Germinal center (tissue), 1 donor: Measurements from ENCODE around the gene DDIT3.

Experiments
- DNase-seq: peaks from one replicate; pipeline ENCODE4 v3.0.0; 2012; ENCODE audit warnings: mixed read lengths, low spot score

The DDIT3 gene

GRCh38 chr12:57485695-57486094, 34.6 kb downstream of the DDIT3 start:
- no peak for DNase-seq

GRCh38 chr12:57483466-57483865, 36.8 kb downstream of the DDIT3 start:
- DNase-seq: no peak

GRCh38 chr12:57481671-57482070, 38.6 kb downstream of the DDIT3 start:
- no peak for DNase-seq

- DNase-seq: peak; percentile 70
Measured at GRCh38 chr12:57479376-57480115, 40.8 kb downstream of the DDIT3 start, which contains the start of gene ARHGAP9. Gene ARHGAP9, minus strand, starts transcription at chr12:57479866. Its CDS starts 460 bp downstream, at chr12:57479406.

GRCh38 chr12:57479043-57479375, 41.3 kb downstream of the DDIT3 start:
- DNase-seq: no peak

GRCh38 chr12:57477710-57478681, 42.3 kb downstream of the DDIT3 start:
- DNase-seq: peak; percentile 46

GRCh38 chr12:57476993-57477709, 43.2 kb downstream of the DDIT3 start:
- no peak for DNase-seq

GRCh38 chr12:57476162-57476992, 43.9 kb downstream of the DDIT3 start:
- DNase-seq: peak; percentile 66

GRCh38 chr12:57475271-57476161, 44.8 kb downstream of the DDIT3 start:
- no peak for DNase-seq

- DNase-seq: no peak
Measured at GRCh38 chr12:57474862-57475261, 45.5 kb downstream of the DDIT3 start.

- no peak for DNase-seq
Measured at GRCh38 chr12:57474430-57474829, 45.9 kb downstream of the DDIT3 start.

GRCh38 chr12:57473886-57474285, 46.4 kb downstream of the DDIT3 start:
- no peak for DNase-seq

GRCh38 chr12:57473392-57473791, 46.9 kb downstream of the DDIT3 start:
- no peak for DNase-seq

GRCh38 chr12:57472391-57472790, 47.9 kb downstream of the DDIT3 start:
- no peak for DNase-seq

GRCh38 chr12:57471661-57472060, 48.7 kb downstream of the DDIT3 start:
- DNase-seq: no peak

GRCh38 chr12:57470970-57471656, 49.2 kb downstream of the DDIT3 start:
- DNase-seq: no peak

GRCh38 chr12:57470286-57470969, 49.9 kb downstream of the DDIT3 start:
- DNase-seq: no peak

GRCh38 chr12:57469296-57470164, 50.8 kb downstream of the DDIT3 start:
- DNase-seq: no peak
